PC-3 (cell line): ENCODE results near the gene GSPT1.

Source experiments
- CTCF ChIP-seq: fragments of 300-600 bp; sonication (generic); conservative IDR thresholded peaks from 2 replicates; pipeline ENCODE4 v1.5.1; 2017; ENCODE audit warnings: antibody characterized with exemption, low read depth, mild to moderate bottlenecking, low read length
- EZH2 ChIP-seq: fragments of 300-600 bp; sonication (generic); IDR thresholded peaks from one replicate; pipeline ENCODE4 v1.6.1; 2017; ENCODE audit warnings: antibody characterized with exemption, mild to moderate bottlenecking, low read length; ENCODE audit not compliant: unreplicated experiment
- EZH2phosphoT487 ChIP-seq: fragments of 300-600 bp; sonication (generic); IDR thresholded peaks from 2 replicates; pipeline ENCODE4 v1.6.1; 2018; ENCODE audit warnings: mild to moderate bottlenecking, antibody characterized with exemption, low read length, borderline replicate concordance

DNA sequence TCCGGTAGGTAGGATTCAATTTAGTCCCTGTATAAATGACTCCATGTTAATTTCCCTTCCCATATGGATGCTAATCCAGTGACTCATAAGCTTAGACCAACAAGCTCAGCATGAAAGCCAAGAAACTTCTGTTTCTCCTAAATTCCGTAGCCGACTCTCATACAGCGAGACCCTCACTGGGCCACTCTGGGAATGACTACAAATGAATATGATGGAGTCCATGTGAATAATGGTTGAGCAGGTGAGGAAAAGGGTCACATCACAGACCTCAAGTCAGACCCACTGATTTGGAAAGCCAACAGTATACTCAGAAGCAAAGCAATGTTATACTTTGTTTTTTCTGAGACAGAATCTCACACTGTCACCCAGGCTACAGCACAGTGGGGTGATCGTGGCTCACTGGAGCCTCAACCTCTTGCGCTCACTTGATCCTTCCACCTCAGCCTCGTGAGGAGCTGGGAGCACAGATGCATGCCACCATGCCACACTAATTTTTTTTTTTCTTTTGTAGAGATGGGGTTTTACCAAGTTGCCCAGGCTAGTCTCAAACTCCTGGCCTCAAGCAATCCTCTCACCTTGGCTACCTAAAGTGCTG, 79.0 kb downstream of the GSPT1 start:
- TF ChIP-seq CTCF (no peak), EZH2 (no peak), EZH2phosphoT487 (no peak)
